DND-41 (cell line): ENCODE results near the gene SH2D6.

ENCODE experiments used
- EZH2 ChIP-seq: IDR thresholded peaks from 3 replicates; pipeline ENCODE4 v1.6.1; 2012; ENCODE audit warnings: borderline replicate concordance, low read depth, mild to moderate bottlenecking, moderate library complexity, low read length, inconsistent platforms; ENCODE audit not compliant: severe bottlenecking
- TF ChIP-seq, protein P1 (sequence below): IDR thresholded peaks from 2 replicates; pipeline ENCODE4 v1.5.1; 2012; ENCODE audit warnings: borderline replicate concordance, low read length, moderate library complexity, mild to moderate bottlenecking; ENCODE audit not compliant: poor library complexity, severe bottlenecking; ENCODE audit errors: extremely low read depth

DNA sequence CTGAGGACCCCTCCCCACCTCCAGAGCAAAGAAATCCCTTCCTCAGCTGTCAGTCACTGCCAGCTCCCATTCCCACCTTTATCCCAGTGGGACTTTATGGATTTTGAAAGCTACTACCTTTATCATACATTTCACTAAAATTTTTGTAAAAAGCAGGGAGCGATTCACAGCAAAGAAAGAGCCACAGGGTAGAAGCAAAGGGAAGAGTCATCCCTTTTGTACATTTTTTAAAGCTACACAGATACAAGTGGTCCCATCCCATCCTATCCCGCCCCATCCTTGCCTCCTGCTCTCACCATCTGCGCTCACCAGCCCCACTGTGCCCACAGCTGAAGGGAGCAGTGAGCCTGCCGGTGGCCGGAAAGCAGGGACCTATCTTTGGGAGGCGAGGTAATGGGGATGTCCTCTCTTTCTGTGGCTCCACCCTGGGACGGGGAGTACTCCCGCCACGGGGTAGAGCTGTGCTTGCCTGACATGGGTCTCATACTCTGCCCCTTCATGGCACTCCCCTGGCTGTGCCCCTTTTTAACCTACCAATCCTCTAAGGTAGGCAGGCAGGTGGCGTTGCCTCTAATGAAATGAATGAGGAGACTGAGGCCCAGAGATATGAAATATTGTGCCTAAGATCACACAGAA is 13.2 kb downstream of the SH2D6 start:
- no peak for TF ChIP-seq EZH2
- TF ChIP-seq, protein P1, sequence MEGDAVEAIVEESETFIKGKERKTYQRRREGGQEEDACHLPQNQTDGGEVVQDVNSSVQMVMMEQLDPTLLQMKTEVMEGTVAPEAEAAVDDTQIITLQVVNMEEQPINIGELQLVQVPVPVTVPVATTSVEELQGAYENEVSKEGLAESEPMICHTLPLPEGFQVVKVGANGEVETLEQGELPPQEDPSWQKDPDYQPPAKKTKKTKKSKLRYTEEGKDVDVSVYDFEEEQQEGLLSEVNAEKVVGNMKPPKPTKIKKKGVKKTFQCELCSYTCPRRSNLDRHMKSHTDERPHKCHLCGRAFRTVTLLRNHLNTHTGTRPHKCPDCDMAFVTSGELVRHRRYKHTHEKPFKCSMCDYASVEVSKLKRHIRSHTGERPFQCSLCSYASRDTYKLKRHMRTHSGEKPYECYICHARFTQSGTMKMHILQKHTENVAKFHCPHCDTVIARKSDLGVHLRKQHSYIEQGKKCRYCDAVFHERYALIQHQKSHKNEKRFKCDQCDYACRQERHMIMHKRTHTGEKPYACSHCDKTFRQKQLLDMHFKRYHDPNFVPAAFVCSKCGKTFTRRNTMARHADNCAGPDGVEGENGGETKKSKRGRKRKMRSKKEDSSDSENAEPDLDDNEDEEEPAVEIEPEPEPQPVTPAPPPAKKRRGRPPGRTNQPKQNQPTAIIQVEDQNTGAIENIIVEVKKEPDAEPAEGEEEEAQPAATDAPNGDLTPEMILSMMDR: no peak
